ENCODE measurements around the gene ARID4B.
"Not testable (repeated sequence)": the region's sequence is repeated elsewhere in the genome, so short reads cannot be mapped to it uniquely, and the experiment has no call there.

Gene ARID4B

DNA sequence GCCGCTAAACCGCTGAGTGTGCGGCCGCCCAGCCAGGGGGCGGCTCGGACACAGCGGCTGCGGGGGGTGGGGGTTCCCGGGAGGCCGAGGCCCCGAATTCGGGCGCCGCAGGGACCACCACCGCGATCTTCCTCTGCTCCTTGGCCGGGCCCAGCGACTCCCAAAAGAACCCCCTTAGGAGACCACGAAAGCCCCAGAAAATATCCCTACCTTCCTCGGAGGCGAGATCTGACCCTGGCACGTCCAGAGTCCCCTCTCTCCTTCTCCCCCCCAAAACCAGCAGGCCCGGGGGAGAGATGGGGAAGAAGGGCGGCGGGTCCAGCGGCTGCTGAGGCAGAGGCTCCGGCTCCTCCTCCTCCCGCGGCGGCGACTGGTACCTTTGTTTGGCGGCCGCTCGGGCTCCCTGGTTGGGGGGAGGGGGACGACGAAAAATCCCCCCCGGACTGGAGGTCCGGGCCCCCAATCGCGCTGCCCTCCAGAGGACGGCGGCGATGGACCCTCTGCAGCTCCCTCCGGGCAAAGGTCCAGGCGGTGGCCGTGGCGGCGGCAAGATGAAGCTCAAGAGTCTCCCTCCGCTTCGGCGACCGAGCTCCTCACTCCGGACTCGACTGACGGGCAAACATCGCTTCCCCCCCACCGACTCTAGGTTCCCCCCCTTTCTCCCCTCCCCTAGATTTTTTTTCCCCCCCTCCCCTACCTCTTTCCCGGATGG is at the start of gene ARID4B:
Gene ARID4B (minus strand): TSS at position 621 of the 712 bp plus-strand sequence. CDS start 1,260 bp downstream, outside the sequence.
- H3K9me3 ChIP-seq (ENCODE audit: control insufficient read depth, low read length): no peaks in the 10 kb centered on the region
- H3K4me1 ChIP-seq (ENCODE audit: control insufficient read depth, insufficient read depth, low read length): peaks cover 22% of the 10 kb centered on the region
- no peaks in the 10 kb centered on the region for H3K27me3 ChIP-seq (ENCODE audit: control insufficient read depth, insufficient read depth, low read length)
- peak within 1 kb of the TSS; percentile 94 for H3K9ac ChIP-seq (ENCODE audit: low read length)
- H3K36me3 ChIP-seq (ENCODE audit: control insufficient read depth, insufficient read depth, low read length): no peaks in the 10 kb centered on the region
- peak within 1 kb of the TSS; percentile 78 for H3K4me3 ChIP-seq (ENCODE audit: low read length)

DNA sequence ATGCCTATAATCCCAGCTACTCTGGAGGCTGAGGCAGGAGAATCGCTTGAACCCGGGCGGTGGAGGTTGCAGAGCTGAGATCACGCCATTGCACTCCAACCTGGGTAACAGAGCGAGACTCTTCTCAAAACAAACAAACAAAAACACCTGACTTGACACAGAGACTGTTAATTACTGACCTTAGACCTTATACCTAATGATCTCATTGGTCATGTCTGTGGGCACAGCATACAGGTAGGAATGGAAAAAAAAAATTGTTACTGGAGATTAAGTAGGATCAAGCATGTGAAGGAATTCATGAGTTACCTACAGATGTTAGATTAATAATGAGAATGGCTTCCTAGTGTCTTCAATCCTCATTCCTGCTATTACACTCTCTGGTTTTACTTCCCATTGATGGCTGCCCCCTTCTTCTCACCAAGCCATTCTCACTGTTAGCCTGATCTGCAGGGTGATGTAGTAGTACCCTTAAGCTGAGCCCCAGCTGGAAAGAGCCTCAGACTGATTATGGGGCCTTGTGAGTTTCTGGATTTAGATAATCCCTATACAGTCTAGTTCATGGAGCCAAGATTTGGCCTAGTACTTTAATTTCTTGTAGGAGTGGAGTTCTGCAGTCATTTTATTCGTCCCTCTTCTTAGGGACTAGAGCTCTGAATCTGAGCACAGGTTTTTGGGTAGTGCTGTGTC is 48.1 kb upstream of the ARID4B start:
- Histone ChIP-seq H3K4me3 (ENCODE audit: low read length) (no peak overlapping the region), H3K9me3 (ENCODE audit: control insufficient read depth, low read length) (no peaks in the 10 kb centered on the region), H3K36me3 (ENCODE audit: control insufficient read depth, insufficient read depth, low read length) (no peaks in the 10 kb centered on the region)

GRCh38 chr1:235369802-235370201 is 41.8 kb upstream of the ARID4B start:
- H3K27me3 ChIP-seq (ENCODE audit: control insufficient read depth, insufficient read depth, low read length): no peaks in the 10 kb centered on the region
- H3K4me1 ChIP-seq (ENCODE audit: control insufficient read depth, insufficient read depth, low read length): no peaks in the 10 kb centered on the region
- H3K4me3 ChIP-seq (ENCODE audit: low read length): no peak overlapping the region
- no peaks in the 10 kb centered on the region for H3K9me3 ChIP-seq (ENCODE audit: control insufficient read depth, low read length)
- H3K36me3 ChIP-seq (ENCODE audit: control insufficient read depth, insufficient read depth, low read length): no peaks in the 10 kb centered on the region
- H3K9ac ChIP-seq (ENCODE audit: low read length): no peak overlapping the region

More for the DNA sequence above, 48.1 kb upstream of the ARID4B start:
- Histone ChIP-seq H3K27me3 (ENCODE audit: control insufficient read depth, insufficient read depth, low read length) (no peaks in the 10 kb centered on the region), H3K4me1 (ENCODE audit: control insufficient read depth, insufficient read depth, low read length) (no peaks in the 10 kb centered on the region), H3K9ac (ENCODE audit: low read length) (no peak overlapping the region)

- Histone ChIP-seq H3K4me3 (ENCODE audit: low read length) (no peak overlapping the region), H3K27me3 (ENCODE audit: control insufficient read depth, insufficient read depth, low read length) (no peaks in the 10 kb centered on the region), H3K9ac (ENCODE audit: low read length) (no peak overlapping the region), H3K36me3 (ENCODE audit: control insufficient read depth, insufficient read depth, low read length) (no peaks in the 10 kb centered on the region), H3K9me3 (ENCODE audit: control insufficient read depth, low read length) (no peaks in the 10 kb centered on the region), H3K4me1 (ENCODE audit: control insufficient read depth, insufficient read depth, low read length) (no peaks in the 10 kb centered on the region)
Measured at GRCh38 chr1:235368428-235368827, 40.4 kb upstream of the ARID4B start.

DNA sequence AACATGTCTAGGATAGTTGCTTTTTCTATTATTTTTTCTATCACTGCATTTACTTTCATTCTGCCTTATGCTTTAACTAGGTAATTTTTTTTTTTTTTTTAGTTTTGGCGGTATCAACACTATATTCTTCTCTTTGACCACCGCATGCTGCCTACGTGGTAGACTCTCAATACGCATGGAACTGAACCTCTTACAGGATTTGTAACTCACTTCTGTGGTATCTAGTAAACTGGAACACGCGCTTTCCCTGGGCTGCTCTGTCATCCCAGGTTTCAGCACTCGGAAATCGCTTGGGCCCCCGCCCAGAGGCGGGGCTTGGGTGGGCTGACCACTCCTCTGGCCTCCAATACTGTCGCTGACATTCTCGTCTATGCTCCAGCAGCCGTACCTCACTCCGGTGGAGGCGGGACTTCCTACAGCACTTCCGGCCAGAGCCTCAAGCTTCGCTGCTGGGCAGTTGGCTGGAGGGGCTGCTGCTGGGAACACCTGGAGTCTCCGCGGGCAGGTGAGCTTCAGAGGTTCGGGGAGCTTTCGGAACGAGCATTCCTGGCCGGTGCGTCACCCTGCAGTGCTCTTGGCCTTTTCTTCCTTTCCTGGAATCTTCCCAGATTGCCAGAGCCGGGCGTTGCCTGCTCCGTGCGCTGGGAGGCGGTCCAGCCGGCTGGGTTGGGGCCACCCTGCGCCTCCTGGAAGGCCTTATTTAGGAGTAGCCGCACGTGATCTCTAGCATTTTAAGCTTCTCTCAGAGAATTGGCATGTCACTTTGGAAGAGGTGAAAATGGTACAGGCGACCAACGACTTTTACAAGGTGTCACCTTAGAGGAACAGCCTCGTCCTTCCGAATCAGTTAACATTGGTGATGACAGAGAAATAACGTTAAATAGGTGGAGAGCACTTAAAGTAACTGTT is 39.3 kb upstream of the ARID4B start, which contains the start of gene TBCE:
Gene TBCE (plus strand): TSS at position 428 of the 909 bp plus-strand sequence. CDS start 12,623 bp downstream, outside the sequence.
- H3K9ac ChIP-seq (ENCODE audit: low read length): peak within 1 kb of the TSS; percentile 70
- H3K9me3 ChIP-seq (ENCODE audit: control insufficient read depth, low read length): no peaks in the 10 kb centered on the region
- peak within 1 kb of the TSS; percentile 51 for H3K4me3 ChIP-seq (ENCODE audit: low read length)
- no peaks in the 10 kb centered on the region for H3K27me3 ChIP-seq (ENCODE audit: control insufficient read depth, insufficient read depth, low read length)
- H3K4me1 ChIP-seq (ENCODE audit: control insufficient read depth, insufficient read depth, low read length): no peaks in the 10 kb centered on the region
- H3K36me3 ChIP-seq (ENCODE audit: control insufficient read depth, insufficient read depth, low read length): no peaks in the 10 kb centered on the region

- Histone ChIP-seq H3K36me3 (ENCODE audit: control insufficient read depth, insufficient read depth, low read length) (no peaks in the 10 kb centered on the region), H3K27me3 (ENCODE audit: control insufficient read depth, insufficient read depth, low read length) (no peaks in the 10 kb centered on the region), H3K9ac (ENCODE audit: low read length) (no peak overlapping the region), H3K4me1 (ENCODE audit: control insufficient read depth, insufficient read depth, low read length) (no peaks in the 10 kb centered on the region), H3K4me3 (ENCODE audit: low read length) (no peak overlapping the region), H3K9me3 (ENCODE audit: control insufficient read depth, low read length) (no peaks in the 10 kb centered on the region)
Measured at GRCh38 chr1:235366286-235366685, 38.3 kb upstream of the ARID4B start.

DNA sequence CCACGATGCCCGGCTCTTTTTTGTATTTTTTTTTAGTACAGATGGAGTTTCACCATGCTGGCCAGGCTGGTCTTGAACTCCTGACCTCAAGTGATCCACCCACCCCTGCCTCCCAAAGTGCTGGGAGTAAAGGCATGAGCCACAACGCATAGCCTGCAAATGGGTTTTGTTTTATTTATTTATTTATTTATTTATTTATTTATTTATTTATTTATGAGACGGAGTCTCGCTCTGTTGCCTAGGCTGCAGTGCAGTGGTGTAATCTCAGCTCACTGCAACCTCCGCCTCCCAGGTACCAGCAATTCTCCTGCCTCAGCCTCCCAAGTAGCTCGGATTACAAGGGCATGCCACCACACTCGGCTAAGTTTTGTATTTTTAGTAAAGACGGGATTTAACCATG is 36.2 kb upstream of the ARID4B start:
- not testable (repeated sequence) for H3K36me3 ChIP-seq (ENCODE audit: control insufficient read depth, insufficient read depth, low read length); H3K4me3 ChIP-seq (ENCODE audit: low read length); H3K27me3 ChIP-seq (ENCODE audit: control insufficient read depth, insufficient read depth, low read length); H3K4me1 ChIP-seq (ENCODE audit: control insufficient read depth, insufficient read depth, low read length); H3K9me3 ChIP-seq (ENCODE audit: control insufficient read depth, low read length); H3K9ac ChIP-seq (ENCODE audit: low read length)

- Histone ChIP-seq H3K4me3 (ENCODE audit: low read length) (no peak overlapping the region), H3K9ac (ENCODE audit: low read length) (no peak overlapping the region), H3K27me3 (ENCODE audit: control insufficient read depth, insufficient read depth, low read length) (no peaks in the 10 kb centered on the region), H3K36me3 (ENCODE audit: control insufficient read depth, insufficient read depth, low read length) (no peaks in the 10 kb centered on the region), H3K4me1 (ENCODE audit: control insufficient read depth, insufficient read depth, low read length) (no peaks in the 10 kb centered on the region), H3K9me3 (ENCODE audit: control insufficient read depth, low read length) (no peaks in the 10 kb centered on the region)
Measured at GRCh38 chr1:235358899-235359298, 30.9 kb upstream of the ARID4B start.

- H3K9me3 ChIP-seq (ENCODE audit: control insufficient read depth, low read length): no peaks in the 10 kb centered on the region
- no peak overlapping the region for H3K4me3 ChIP-seq (ENCODE audit: low read length)
- no peak overlapping the region for H3K9ac ChIP-seq (ENCODE audit: low read length)
- no peaks in the 10 kb centered on the region for H3K27me3 ChIP-seq (ENCODE audit: control insufficient read depth, insufficient read depth, low read length)
- H3K4me1 ChIP-seq (ENCODE audit: control insufficient read depth, insufficient read depth, low read length): no peaks in the 10 kb centered on the region
- H3K36me3 ChIP-seq (ENCODE audit: control insufficient read depth, insufficient read depth, low read length): no peaks in the 10 kb centered on the region
Measured at GRCh38 chr1:235357485-235358373, 29.8 kb upstream of the ARID4B start.

GRCh38 chr1:235351898-235352297 is 23.9 kb upstream of the ARID4B start:
- Histone ChIP-seq H3K9ac (ENCODE audit: low read length) (no peak overlapping the region), H3K27me3 (ENCODE audit: control insufficient read depth, insufficient read depth, low read length) (no peaks in the 10 kb centered on the region), H3K9me3 (ENCODE audit: control insufficient read depth, low read length) (no peaks in the 10 kb centered on the region), H3K36me3 (ENCODE audit: control insufficient read depth, insufficient read depth, low read length) (no peaks in the 10 kb centered on the region), H3K4me1 (ENCODE audit: control insufficient read depth, insufficient read depth, low read length) (no peaks in the 10 kb centered on the region), H3K4me3 (ENCODE audit: low read length) (no peak overlapping the region)

- Histone ChIP-seq H3K27me3 (ENCODE audit: control insufficient read depth, insufficient read depth, low read length) (no peaks in the 10 kb centered on the region), H3K9me3 (ENCODE audit: control insufficient read depth, low read length) (no peaks in the 10 kb centered on the region), H3K4me3 (ENCODE audit: low read length) (no peak overlapping the region), H3K9ac (ENCODE audit: low read length) (no peak overlapping the region), H3K4me1 (ENCODE audit: control insufficient read depth, insufficient read depth, low read length) (no peaks in the 10 kb centered on the region), H3K36me3 (ENCODE audit: control insufficient read depth, insufficient read depth, low read length) (no peaks in the 10 kb centered on the region)
Measured at GRCh38 chr1:235351441-235351840, 23.5 kb upstream of the ARID4B start.

All from mucosa of stomach (tissue), 1 donor.